Measurements from ENCODE around the gene DSCAM.

Gene DSCAM

GRCh38 chr21:40318371-40318770 is 528.6 kb downstream of the DSCAM start:
- no peak for DNase-seq
- in situ Hi-C loops (cut with HindIII; ENCODE audit: low pct_ligation_motif_present, low sequenced_read_pairs): no loop called here
- TF ChIP-seq, protein P1, sequence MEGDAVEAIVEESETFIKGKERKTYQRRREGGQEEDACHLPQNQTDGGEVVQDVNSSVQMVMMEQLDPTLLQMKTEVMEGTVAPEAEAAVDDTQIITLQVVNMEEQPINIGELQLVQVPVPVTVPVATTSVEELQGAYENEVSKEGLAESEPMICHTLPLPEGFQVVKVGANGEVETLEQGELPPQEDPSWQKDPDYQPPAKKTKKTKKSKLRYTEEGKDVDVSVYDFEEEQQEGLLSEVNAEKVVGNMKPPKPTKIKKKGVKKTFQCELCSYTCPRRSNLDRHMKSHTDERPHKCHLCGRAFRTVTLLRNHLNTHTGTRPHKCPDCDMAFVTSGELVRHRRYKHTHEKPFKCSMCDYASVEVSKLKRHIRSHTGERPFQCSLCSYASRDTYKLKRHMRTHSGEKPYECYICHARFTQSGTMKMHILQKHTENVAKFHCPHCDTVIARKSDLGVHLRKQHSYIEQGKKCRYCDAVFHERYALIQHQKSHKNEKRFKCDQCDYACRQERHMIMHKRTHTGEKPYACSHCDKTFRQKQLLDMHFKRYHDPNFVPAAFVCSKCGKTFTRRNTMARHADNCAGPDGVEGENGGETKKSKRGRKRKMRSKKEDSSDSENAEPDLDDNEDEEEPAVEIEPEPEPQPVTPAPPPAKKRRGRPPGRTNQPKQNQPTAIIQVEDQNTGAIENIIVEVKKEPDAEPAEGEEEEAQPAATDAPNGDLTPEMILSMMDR (IDR thresholded peaks at IDR 0.05; ENCODE audit: low read depth, low read length, missing control alignments): no peak
- Histone ChIP-seq H3K4me3 (ENCODE audit: low read depth, low read length) (no peak overlapping the region), H3K27me3 (replicated peaks) (no peaks in the 10 kb centered on the region), H3K27ac (no peak overlapping the region), H3K36me3 (replicated peaks) (no peaks in the 10 kb centered on the region)

DNA sequence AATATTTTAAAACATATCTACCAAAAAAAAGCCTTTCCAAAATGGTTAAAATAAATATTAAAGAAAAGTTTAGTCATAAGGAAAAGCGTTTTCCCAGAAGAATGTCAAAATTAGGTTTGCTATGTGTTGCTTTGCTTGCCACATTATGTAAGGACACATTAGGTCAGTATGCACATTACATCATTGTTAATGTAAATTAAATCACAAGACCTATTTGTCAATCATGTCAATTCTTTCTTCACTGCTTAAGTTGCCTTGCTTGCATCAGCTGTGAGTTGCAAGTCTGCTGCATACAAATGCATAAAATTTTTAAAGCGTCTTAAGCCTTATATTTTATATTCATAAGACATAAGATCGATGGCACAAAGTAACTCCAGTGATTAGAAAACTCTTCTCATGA is 530.9 kb downstream of the DSCAM start:
- DNase-seq: no peak
- H3K27me3 ChIP-seq (replicated peaks): no peaks in the 10 kb centered on the region
- no peak overlapping the region for H3K27ac ChIP-seq
- H3K36me3 ChIP-seq (replicated peaks): no peaks in the 10 kb centered on the region
- TF ChIP-seq, protein P1 (IDR thresholded peaks at IDR 0.05; ENCODE audit: low read depth, low read length, missing control alignments): no peak
- in situ Hi-C loops (cut with HindIII; ENCODE audit: low pct_ligation_motif_present, low sequenced_read_pairs): no loop called here
- no peak overlapping the region for H3K4me3 ChIP-seq (ENCODE audit: low read depth, low read length)

GRCh38 chr21:40315626-40316025 is 531.3 kb downstream of the DSCAM start:
- DNase-seq: no peak
- no peaks in the 10 kb centered on the region for H3K36me3 ChIP-seq (replicated peaks)
- H3K27me3 ChIP-seq (replicated peaks): no peaks in the 10 kb centered on the region
- no peak overlapping the region for H3K4me3 ChIP-seq (ENCODE audit: low read depth, low read length)
- H3K27ac ChIP-seq: no peak overlapping the region
- in situ Hi-C loops (cut with HindIII; ENCODE audit: low pct_ligation_motif_present, low sequenced_read_pairs): no loop called here
- TF ChIP-seq, protein P1 (IDR thresholded peaks at IDR 0.05; ENCODE audit: low read depth, low read length, missing control alignments): no peak

- Histone ChIP-seq H3K4me3 (ENCODE audit: low read depth, low read length) (no peak overlapping the region), H3K27ac (no peak overlapping the region), H3K27me3 (replicated peaks) (no peaks in the 10 kb centered on the region), H3K36me3 (replicated peaks) (no peaks in the 10 kb centered on the region)
- DNase-seq: no peak
- in situ Hi-C loops (cut with HindIII; ENCODE audit: low pct_ligation_motif_present, low sequenced_read_pairs): no loop called here
- TF ChIP-seq, protein P1 (IDR thresholded peaks at IDR 0.05; ENCODE audit: low read depth, low read length, missing control alignments): no peak
Measured at GRCh38 chr21:40313260-40313659, 533.7 kb downstream of the DSCAM start.

GRCh38 chr21:40300300-40300699 is 546.7 kb downstream of the DSCAM start:
- Histone ChIP-seq H3K27me3 (replicated peaks) (no peaks in the 10 kb centered on the region), H3K27ac (no peak overlapping the region), H3K36me3 (replicated peaks) (no peaks in the 10 kb centered on the region), H3K4me3 (ENCODE audit: low read depth, low read length) (no peak overlapping the region)
- TF ChIP-seq, protein P1 (IDR thresholded peaks at IDR 0.05; ENCODE audit: low read depth, low read length, missing control alignments): no peak
- in situ Hi-C loops (cut with HindIII; ENCODE audit: low pct_ligation_motif_present, low sequenced_read_pairs): no loop called here
- no peak for DNase-seq

GRCh38 chr21:40299451-40299850 is 547.5 kb downstream of the DSCAM start:
- Histone ChIP-seq H3K36me3 (replicated peaks) (no peaks in the 10 kb centered on the region), H3K4me3 (ENCODE audit: low read depth, low read length) (no peak overlapping the region), H3K27ac (no peak overlapping the region), H3K27me3 (replicated peaks) (no peaks in the 10 kb centered on the region)
- no peak for DNase-seq
- TF ChIP-seq, protein P1 (IDR thresholded peaks at IDR 0.05; ENCODE audit: low read depth, low read length, missing control alignments): no peak
- in situ Hi-C loops (cut with HindIII; ENCODE audit: low pct_ligation_motif_present, low sequenced_read_pairs): no loop called here
